AG10803 (cell line): ENCODE measurements around the gene CYP1A1.
"Not testable (repeated sequence)": the region's sequence is repeated elsewhere in the genome, so short reads cannot be mapped to it uniquely, and the experiment has no call there.

Experiments
- DNase-seq: peaks from one replicate; pipeline ENCODE4 v3.0.0; 2010; ENCODE audit warnings: low read depth
- H3K4me3 ChIP-seq: 2 replicates; pipeline ENCODE4 v1.5.1; 2011; ENCODE audit warnings: mild to moderate bottlenecking, low read length, control low read depth
- TF ChIP-seq, protein P1 (sequence below): conservative IDR thresholded peaks from 2 replicates; pipeline ENCODE4 v1.5.1; 2011; ENCODE audit warnings: mild to moderate bottlenecking, low read length, control low read depth, inconsistent platforms

CYP1A1 gene

DNA sequence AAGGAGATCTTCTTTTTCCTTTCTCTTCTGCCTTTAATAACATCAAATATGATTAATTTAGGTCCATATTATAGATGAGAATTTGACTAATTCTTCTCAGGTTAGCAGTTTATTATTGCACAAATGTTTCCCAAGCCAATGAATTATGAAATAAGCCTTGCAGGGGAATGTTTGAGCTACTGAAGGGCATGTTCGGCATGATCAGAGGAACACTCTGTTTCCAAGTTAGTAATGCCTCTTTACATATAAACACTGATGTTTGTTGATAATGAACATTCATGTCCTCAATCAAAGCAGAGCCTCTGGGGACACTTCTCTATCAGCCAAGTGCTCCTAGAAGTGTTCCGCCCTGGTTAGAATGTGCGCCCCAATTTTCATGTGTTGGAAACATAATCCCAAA, 10.0 kb upstream of the CYP1A1 start:
- DNase-seq: no peak
- H3K4me3 ChIP-seq: no peak overlapping the region
- TF ChIP-seq, protein P1, sequence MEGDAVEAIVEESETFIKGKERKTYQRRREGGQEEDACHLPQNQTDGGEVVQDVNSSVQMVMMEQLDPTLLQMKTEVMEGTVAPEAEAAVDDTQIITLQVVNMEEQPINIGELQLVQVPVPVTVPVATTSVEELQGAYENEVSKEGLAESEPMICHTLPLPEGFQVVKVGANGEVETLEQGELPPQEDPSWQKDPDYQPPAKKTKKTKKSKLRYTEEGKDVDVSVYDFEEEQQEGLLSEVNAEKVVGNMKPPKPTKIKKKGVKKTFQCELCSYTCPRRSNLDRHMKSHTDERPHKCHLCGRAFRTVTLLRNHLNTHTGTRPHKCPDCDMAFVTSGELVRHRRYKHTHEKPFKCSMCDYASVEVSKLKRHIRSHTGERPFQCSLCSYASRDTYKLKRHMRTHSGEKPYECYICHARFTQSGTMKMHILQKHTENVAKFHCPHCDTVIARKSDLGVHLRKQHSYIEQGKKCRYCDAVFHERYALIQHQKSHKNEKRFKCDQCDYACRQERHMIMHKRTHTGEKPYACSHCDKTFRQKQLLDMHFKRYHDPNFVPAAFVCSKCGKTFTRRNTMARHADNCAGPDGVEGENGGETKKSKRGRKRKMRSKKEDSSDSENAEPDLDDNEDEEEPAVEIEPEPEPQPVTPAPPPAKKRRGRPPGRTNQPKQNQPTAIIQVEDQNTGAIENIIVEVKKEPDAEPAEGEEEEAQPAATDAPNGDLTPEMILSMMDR: no peak

DNA sequence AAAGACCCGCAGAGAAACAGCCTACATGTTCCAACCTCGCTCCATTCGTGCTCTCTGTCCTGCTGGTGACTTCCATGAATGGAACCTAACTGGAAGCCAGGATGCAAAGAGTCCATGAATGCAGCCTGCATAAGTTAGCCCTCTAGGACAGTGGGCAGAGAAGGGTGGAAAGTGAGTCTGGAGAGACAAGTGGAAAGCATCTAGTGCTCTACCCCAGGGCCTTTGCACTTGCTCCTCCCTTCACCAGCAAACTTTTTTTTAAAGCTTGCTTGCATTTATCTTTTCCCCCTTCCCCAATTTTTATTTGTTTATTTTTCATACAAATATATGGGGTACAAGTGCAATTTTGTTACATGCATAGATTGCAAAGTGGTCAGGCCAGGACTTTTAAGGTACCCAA, 7.9 kb upstream of the CYP1A1 start:
- TF ChIP-seq, protein P1: no peak
- DNase-seq: no peak
- H3K4me3 ChIP-seq: no peak overlapping the region

DNA sequence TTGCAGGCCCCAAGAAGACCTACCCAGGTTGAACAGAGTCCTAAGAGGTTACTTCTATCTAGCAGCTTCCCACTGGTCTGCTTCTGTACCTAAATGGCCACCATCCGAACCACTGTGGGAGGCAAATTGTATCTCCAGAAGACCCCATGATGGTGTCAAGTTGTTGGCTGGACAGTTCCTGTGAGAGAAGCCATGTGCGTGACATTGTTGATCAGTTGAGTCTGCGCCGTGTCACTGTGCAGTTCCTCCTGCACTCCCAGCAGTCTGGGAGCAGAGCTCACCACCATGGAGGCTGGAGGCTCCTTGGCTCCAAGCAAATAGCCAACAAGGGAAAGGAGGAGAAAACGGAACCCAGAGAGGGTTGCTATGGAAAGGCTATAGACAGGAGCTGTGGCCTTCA, 7.5 kb upstream of the CYP1A1 start:
- no peak overlapping the region for H3K4me3 ChIP-seq
- DNase-seq: no peak
- TF ChIP-seq, protein P1: no peak

DNA sequence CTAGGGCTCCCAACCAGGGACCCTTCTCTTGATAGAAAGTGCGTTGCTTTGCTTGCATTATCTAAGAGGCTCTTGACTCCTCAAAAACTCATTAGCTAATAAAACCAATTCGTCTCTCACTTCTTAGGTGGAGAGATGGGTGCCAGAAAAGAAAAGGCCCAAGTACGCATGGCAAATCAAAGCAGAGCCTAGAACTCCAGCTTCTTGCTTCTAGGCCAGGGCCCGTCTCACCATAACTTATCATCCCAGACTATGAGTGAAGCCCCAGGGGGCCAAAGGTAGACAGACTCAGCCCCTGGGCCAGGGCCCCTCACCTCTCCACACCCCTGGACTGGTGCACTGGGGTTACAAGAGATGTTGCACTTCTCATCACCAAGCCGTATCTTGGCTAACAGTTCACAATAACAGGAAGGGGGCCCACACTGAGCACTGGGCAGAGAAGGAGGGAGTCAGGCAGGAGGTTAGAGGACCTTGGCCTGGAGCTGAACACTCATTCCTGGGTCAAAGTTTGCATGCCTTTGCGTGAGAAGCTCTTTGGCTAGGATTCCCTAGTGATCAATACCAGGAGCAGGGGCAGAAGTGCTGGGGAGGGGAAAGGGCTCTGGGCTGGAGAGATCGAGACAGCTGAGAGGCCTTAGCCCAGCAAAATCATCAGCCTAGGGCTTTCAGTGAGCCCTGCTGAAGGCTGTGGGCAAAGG, 5.4 kb upstream of the CYP1A1 start:
- TF ChIP-seq, protein P1: no peak
- no peak overlapping the region for H3K4me3 ChIP-seq
- no peak for DNase-seq

DNA sequence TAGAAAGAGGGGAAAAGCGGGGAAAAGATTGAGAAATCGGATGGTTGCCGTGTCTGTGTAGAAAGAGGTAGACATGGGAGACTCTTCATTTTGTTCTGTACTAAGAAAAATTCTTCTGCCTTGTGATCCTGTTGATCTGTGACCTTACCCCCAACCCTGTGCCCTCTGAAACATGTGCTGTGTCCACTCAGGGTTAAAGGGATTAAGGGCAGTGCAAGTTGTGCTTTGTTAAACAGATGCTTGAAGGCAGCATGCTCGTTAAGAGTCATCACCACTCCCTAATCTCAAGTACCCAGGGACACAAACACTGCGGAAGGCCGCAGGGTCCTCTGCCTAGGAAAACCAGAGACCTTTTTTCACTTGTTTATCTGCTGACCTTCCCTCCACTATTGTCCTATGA, 4.0 kb upstream of the CYP1A1 start:
- H3K4me3 ChIP-seq, DNase-seq: not testable (repeated sequence)

DNA sequence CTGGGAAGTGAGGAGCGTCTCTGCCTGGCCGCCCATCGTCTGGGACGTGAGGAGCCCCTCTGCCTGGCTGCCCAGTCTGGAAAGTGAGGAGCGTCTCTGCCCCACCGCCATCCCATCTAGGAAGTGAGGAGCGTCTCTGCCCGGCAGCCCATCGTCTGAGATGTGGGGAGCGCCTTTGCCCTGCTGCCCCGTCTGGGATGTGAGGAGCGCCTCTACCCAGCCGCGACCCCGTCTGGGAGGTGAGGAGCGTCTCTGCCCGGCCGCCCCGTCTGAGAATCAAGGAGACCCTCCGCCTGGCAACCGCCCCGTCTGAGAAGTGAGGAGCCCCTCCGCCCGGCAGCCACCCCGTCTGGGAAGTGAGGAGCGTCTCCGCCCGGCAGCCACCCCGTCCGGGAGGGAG, 3.4 kb upstream of the CYP1A1 start:
- H3K4me3 ChIP-seq, DNase-seq: not testable (repeated sequence)

DNA sequence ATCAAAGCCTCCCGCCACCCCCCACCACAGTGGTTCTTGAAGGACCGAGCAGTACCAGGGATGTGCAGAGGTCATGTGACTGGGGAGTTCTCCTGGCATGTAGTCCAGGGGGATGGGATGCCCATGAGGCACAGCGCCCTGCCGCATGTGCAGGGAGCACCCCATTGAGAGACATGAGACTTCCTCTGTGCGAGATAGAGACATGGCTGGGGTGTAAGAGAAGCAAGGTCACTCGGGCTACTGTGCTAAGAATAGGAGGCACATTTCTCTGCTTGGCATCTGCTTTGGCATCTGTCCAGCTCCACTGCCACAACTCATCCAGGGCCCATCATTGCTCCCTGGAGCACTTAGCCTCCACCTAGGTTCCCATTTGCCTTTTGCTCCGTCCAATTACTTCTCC, 2.4 kb upstream of the CYP1A1 start:
- TF ChIP-seq, protein P1: no peak
- no peak overlapping the region for H3K4me3 ChIP-seq
- no peak for DNase-seq

DNA sequence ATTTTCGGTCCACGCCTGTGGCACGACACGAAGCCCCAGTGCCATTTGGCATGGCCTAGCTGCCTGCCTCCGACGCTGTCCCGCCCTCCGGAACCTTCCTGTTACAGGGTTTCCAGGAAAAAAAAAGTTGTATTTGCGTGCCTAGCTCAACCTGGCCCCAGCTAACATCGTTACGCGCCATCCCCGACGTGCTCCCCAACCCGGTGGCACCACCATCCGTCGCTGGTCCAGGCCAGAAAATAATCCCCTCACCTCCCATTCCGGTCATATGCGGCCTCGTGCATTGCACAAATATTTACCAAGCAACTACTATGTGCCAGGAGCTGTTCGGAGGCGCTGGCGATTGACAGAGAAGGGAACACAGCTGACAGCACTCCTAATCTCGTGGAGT, 1.4 kb upstream of the CYP1A1 start:
- peak overlapping the region; percentile 52 for H3K4me3 ChIP-seq
- TF ChIP-seq, protein P1: no peak
- DNase-seq: no peak
